PC-9 (cell line): Measurements from ENCODE around the gene RALGPS1.

Experiments
- EZH2 ChIP-seq: fragments of 200-600 bp; sonication (generic); IDR thresholded peaks from 2 replicates; pipeline ENCODE4 v1.8.0; 2017; ENCODE audit warnings: antibody characterized with exemption, low read depth
- TF ChIP-seq, protein P1 (sequence below): fragments of 200-600 bp; sonication (generic); conservative IDR thresholded peaks from 2 replicates; pipeline ENCODE4 v1.6.1; 2017; ENCODE audit warnings: mixed run types, antibody characterized with exemption, mild to moderate bottlenecking, moderate library complexity

DNA sequence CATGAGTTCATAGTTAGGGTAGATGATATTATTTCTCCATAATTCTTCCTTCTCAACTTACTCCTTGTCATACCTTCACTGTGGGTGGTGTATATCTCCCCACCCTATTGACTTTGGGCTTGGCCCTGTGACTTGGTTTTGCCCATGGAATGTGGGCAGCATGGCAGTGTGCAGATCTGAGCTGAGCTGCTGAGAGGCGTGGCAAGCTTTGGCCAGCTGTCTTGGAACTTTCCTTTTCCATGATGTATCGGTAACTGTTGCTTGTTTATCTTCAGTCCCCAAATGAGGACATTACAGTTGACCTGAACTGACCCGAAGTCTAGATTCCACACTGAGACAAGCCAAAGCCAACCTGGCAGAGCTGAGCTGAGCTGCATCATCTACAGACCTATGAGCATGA lies 70.4 kb downstream of the RALGPS1 start:
- TF ChIP-seq, protein P1, sequence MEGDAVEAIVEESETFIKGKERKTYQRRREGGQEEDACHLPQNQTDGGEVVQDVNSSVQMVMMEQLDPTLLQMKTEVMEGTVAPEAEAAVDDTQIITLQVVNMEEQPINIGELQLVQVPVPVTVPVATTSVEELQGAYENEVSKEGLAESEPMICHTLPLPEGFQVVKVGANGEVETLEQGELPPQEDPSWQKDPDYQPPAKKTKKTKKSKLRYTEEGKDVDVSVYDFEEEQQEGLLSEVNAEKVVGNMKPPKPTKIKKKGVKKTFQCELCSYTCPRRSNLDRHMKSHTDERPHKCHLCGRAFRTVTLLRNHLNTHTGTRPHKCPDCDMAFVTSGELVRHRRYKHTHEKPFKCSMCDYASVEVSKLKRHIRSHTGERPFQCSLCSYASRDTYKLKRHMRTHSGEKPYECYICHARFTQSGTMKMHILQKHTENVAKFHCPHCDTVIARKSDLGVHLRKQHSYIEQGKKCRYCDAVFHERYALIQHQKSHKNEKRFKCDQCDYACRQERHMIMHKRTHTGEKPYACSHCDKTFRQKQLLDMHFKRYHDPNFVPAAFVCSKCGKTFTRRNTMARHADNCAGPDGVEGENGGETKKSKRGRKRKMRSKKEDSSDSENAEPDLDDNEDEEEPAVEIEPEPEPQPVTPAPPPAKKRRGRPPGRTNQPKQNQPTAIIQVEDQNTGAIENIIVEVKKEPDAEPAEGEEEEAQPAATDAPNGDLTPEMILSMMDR = no peak
- TF ChIP-seq EZH2 = no peak
